GM13977 (cell line): Measurements from ENCODE around the gene KPTN.

Experiments used
- DNase-seq: peaks from one replicate; pipeline ENCODE4 v3.0.0; 2012; ENCODE audit warnings: low spot score
- CTCF ChIP-seq: IDR thresholded peaks from 2 replicates; pipeline ENCODE4 v1.5.1; 2012; ENCODE audit warnings: mild to moderate bottlenecking, control low read depth; ENCODE audit not compliant: insufficient read depth; ENCODE audit errors: extremely low read depth, missing control alignments
- in situ Hi-C: fragments of 300-500 bp; cut with MboI; formaldehyde crosslinking; loops from one replicate; pipeline ENCODE4 v1.12.0; 2022; ENCODE audit warnings: low sequenced_read_pairs, low pct_unique_long_range_greater_than_20kb, mixed read lengths, inconsistent platforms; ENCODE audit not compliant: unreplicated experiment

Gene KPTN

DNA sequence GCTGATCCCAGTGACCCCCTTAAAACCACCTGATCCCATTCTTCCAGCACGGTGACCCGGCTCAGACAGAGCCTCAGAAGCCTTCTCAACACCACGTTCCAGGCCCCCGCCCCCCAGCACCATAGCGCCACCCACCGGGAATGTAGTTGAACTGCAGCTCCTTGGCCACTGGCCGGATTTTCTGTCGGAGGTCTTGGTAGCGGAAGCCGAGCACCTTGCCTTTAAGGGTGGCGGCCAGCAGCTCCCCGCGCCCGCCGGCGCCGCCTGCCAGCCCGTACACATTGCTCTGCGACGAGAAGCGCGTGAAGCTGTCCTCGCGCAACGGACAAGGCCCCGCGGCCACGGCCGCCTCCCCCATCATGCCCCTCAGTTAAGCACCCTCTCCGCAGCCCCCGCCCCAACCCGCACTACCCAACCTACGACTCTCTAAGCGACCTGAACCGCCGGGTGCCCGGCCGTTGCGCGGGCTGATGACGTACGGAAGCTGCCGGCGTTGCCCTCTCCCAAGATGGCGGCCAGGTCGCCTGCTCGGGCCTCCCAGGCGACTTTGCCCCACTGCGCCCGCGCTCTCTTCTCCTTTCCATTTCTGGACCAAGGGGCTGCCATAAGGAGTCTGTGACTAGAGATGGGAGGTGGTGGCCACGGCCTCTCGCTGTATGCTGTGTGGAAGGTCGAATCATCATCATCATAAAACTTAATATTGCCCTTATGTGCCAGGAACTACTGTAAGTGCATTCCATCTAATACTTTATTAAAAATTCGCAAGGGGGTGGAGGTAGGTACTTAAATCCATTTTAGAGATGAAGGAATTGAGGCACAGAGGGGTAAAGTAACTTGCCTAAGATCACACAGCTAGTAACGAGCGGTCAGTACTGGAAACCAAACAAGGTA lies at the start of gene KPTN:
TSS of gene KPTN (minus strand) at position 420 of the 891 bp plus-strand sequence. CDS start at position 361, 59 bp downstream.
- TF ChIP-seq CTCF: peak; percentile 98
- DNase-seq: peak; percentile 98
- in situ Hi-C loops: no loop called here

DNA sequence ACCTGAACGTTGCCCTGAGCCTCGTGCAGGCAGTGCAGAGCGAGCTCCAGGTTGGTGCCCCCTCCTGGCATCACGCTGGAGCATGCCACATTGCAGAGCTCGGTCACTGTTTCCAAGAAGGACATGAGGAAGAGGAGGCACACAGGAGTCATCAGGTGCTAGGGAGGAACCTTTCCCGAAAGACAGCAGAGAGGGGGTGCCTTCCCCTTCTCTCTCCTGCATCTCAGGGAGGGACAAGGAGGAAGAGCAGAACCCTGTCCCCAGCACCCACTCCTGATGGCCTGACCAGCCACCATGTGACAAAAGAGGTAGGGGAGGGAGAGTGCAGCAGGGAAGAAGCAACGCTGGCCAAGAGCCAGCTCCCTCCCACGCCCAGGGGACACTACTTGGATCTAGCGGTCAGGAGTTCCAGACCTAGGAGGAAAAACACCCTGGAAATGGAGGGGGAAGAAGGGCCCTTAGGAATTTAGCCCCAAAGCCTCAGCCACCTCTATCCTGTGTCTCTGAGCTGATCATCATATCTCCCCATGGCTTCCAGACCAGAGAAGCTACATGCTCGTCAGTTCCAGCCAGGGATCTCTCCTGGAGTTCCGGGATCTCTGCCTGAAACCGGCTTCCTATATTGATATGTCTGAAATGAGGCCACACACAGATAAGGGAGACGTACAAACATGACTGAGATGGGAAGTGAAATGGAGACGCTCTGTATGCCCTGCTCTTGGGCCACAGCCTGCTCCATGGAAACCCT lies 47.8 kb upstream of the KPTN start:
- DNase-seq: no peak
- no peak for TF ChIP-seq CTCF
- in situ Hi-C loops: no loop called here

DNA sequence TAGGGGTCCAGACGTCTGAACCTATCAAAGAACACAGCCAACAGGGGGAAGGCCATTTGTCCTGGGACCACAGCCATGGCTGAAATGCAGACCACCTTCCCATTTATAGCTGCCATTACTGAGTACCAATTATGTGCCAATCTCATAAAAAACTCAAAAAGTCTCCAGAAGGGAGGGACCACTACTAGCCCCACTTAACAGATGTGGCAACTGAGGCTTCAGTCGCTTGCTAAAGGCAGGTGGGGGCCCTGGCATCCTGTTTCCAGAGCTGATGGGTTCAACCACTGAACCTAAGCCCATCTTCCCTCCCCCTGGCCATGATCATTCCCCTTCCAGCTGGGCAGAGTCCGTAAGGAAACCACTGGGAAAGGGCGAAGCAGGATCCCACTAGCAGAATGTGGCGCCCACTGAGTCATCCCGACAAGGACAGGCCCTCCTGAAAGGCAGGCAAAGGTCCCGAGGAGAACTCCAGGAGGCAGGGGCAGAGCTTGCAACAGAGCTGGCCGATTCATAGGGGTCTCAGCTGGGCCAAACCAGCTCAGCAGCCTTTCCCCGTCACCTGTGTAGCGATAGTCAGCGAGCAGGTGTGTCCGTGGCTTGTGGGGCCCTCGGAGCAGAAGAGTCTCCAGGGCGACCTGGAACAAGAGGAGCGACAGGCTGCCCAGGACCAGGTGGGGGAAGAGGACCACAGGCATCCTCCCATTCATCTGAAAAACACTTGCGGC lies 45.2 kb upstream of the KPTN start:
- no peak for DNase-seq
- TF ChIP-seq CTCF: no peak
- in situ Hi-C loops: no loop called here

- TF ChIP-seq CTCF: no peak
- in situ Hi-C loops: no loop called here
Observed at GRCh38 chr19:47526798-47527197, 42.8 kb upstream of the KPTN start.

GRCh38 chr19:47523473-47523872 lies 39.5 kb upstream of the KPTN start:
- no peak for DNase-seq
- no peak for TF ChIP-seq CTCF
- in situ Hi-C loops: no loop called here

More at GRCh38 chr19:47526798-47527197, 42.8 kb upstream of the KPTN start:
- no peak for DNase-seq

DNA sequence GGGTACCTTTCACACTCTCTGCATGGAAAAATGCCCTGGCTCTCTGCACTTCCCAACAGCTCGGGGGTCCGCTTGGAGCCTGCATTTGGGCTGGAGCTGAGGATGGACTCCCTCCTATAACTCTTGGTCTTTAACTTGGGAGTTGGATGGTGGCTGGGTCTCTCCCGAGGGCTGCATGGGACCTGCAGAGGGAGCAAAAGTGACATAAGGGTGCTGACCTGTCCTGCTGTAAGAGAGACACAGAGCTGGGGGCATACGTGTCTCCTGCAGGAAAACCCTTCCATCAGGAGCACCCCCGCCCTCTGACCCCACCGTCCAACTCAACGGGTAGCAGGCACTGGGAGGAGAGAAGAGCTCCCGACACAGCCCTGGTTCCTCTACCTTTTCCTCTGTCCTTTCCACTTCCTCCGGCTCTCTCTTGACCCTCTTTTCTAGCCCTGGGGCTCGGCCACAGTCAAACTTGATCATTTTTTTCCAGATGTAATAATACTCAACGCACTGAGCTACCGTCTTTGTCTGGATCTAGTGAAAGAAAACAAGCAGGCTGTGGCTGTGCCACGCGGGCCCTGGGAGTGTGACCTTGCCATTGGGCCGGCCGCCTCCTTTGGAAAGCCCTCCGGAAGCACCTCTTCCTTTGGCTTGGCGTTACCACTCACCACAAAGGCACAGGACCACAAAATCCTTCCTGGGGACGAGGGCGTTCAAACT lies 37.6 kb upstream of the KPTN start:
- in situ Hi-C loops: no loop called here
- DNase-seq: no peak
- peak; percentile 4 for TF ChIP-seq CTCF
